GM12892 (cell line): ENCODE results near the gene PRB2.

ENCODE experiments used
- POLR2A ChIP-seq: IDR thresholded peaks from 2 replicates; pipeline ENCODE4 v1.6.1; 2011; ENCODE audit warnings: low read depth, low read length, control low read depth
- POLR2AphosphoS5 ChIP-seq: IDR thresholded peaks from 2 replicates; pipeline ENCODE4 v1.6.1; 2011; ENCODE audit warnings: low read depth, low read length, control low read depth
- TAF1 ChIP-seq: IDR thresholded peaks from 2 replicates; pipeline ENCODE4 v1.6.1; 2011; ENCODE audit warnings: low read depth, mild to moderate bottlenecking, control low read depth, low read length, borderline replicate concordance

DNA sequence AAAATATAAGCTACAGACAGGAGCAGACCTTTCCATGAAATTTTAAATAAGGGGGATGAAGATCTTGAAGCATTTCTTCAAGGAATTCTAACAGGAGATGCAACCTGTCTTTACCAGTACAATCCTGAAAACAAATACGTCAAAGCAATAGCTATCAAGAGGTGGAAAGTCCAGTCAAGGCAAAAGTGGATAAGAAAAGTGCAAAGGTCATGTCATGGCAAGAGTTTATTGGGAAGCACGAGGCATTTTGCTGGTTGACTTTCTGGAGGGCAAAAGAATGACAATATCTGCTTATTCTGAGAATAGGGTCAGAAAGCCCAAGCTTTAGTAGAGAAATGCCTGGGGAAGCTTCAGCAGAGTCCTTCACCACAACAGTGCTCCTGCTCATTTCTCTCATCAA is 50.9 kb downstream of the PRB2 start:
- TF ChIP-seq POLR2AphosphoS5, result no peak
- TF ChIP-seq TAF1, result no peak
- TF ChIP-seq POLR2A, result no peak
